Kidney tubule cell (primary cell): Measurements from ENCODE around the gene CORO6.

ENCODE experiments used
- DNase-seq: peaks from one replicate; pipeline ENCODE4 v3.0.0-alpha.2; 2018; ENCODE audit warnings: low spot score

Gene CORO6

GRCh38 chr17:29590411-29591145 lies 32.1 kb downstream of the CORO6 start:
- DNase-seq: peak; percentile 44

DNA sequence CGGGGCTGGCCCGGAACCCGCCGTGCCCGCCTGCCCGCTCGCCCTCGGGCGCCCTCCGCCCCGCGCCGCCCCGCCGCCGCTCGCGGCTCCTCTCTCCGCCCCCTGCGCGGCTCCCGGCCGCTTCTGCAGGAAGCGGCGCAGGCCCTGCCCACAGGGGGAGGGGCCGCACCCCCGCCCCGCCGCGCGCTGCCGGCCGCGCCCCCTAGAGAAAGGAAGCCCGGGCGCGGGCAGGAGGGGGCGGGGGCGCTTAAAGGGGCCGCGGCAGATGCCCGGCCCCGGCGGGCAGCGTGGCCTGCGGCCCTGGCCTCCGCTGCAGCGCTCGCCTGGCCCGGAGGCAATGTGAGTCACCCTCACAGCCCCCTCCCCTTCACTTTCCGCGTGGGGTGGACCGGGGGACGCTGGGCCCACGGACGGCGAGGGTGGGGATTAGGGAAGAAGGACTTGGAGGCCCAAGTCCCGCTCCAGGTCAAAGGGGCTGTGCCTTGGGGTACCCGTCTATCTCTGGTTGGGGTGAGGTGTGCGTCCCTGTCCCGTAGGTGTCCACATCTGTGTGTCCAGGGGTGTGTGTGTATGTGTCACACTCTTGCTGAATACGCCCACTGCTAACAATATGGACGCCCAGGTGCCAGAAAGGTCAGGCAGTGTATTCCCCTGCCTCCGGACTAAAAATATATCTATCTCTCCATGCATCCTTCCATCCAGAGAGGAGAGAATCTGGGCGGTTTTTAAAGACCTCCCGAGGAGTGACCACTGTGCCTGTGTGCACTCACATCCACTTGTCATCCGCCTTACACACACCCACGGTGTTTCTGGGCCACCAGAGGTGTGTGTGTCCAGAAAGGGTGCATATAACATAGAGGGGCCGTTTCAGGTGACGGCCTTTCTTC lies 32.9 kb downstream of the CORO6 start, which contains the start of gene GIT1:
Gene GIT1 (minus strand): TSS at position 125 of the 887 bp plus-strand sequence. CDS start 270 bp downstream, outside the sequence.
- DNase-seq: peak; percentile 90

GRCh38 chr17:29588562-29589411 lies 33.9 kb downstream of the CORO6 start:
- DNase-seq: peak; percentile 49

DNA sequence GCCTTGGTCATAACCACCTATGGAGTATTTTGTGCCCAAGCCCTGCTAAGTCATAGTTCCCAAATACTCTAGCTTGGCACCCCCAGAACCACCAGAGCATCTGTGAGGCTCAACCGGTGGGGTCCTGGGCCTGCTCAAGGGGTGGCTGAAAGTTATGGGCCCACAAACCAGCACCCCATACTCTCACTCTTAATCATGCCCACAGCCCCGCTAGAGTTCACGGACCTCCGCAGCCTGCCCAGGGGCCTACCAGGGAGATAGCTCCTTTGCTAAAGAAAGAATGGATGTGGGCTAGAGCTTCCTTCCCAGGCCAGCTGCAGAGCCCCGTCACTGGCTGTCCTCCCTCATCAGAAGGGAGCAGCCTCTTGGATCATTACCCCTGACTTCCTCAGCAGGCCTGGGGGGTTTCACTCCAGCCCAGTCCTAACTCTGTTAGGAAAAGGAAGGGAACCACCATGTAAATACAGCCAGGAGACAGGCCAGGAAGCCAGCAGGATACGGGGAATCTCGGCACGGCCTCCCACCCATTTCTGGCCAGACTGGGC lies 34.6 kb downstream of the CORO6 start:
- peak; percentile 30 for DNase-seq

DNA sequence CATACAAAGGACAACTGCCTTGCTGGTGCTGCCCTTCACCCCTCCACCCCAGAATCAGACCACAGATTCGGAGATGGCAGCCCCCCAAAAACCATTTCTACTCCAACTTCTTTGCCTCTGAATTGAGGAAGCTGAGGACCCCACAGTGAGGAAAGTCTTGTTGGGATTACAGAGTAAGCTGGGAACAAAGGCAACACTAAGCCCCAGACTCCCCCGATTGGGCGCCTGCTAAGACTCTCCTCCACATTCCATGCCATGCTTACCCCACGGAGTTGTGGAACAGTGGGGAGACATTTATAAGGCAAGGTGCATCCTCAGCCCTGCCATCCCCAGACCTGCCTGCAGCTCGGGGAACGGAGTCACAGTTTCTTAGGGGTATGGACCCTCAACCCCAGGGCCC lies 35.1 kb downstream of the CORO6 start:
- no peak for DNase-seq

- peak; percentile 34 for DNase-seq
Observed at GRCh38 chr17:29586676-29587469, 35.8 kb downstream of the CORO6 start.

DNA sequence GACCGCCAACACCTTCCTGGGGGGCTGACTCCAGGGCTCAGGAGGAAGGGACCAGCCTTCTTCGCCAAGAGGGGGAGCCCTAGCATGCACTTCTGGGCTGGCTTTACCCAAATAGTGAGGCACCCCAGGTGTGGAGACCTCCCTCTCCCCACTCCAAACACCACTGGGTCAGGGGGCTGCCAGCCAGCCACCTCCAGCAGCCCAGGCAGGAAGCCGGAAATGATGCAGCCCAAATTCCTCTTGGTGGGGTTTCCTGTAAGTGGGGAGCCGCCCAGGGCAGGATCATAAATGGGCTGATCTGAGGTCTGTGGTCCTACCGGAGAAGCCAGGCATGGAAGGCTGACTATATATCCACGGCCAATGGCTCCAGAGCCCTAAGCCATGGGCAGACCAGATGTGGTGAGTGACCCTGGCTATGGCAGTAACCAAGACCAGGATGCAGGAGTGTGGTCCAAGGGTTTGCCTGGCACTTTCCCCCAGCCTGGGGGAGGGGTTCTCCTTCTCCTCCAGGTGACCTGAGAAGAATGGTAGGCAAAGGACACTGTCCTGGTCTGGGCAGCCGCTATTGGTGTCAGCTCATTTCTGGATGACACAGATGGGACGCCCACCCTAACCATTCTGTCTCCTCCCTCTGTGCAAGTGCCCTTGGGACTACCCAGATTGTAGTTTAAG lies 37.5 kb downstream of the CORO6 start:
- no peak for DNase-seq

DNA sequence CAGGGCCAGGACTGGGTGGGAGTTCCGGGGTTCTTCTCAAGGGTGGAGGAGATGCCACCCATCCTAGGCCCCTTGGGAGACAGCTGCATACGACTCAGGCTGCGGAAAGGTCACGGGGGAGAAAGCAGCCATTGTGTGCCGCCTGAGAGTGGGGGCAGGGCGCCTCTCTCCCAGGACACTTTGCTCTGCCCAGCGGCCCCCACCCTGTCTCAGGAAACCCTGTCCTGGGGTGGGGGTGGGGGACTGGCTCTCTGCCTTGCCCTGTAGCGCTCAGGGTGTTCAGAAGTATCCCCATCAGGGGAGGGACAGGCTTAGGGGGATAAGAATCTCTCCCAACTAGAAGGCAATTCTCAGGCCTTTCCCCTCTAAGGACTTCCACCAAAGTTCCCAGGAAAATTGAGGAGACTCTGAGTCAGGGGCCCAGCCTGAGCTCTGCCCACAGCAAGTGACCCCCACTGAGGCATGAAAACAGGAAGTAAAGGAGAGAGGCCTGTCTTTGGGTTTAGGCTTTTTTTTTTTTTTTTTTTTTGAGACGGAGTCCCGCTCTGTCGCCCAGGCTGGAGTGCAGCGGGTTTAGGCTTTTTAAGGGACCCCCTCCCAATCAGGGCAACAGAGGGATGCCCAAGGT lies 38.1 kb downstream of the CORO6 start:
- DNase-seq: no peak

- DNase-seq: no peak
Observed at GRCh38 chr17:29583324-29584248, 39.1 kb downstream of the CORO6 start.

DNA sequence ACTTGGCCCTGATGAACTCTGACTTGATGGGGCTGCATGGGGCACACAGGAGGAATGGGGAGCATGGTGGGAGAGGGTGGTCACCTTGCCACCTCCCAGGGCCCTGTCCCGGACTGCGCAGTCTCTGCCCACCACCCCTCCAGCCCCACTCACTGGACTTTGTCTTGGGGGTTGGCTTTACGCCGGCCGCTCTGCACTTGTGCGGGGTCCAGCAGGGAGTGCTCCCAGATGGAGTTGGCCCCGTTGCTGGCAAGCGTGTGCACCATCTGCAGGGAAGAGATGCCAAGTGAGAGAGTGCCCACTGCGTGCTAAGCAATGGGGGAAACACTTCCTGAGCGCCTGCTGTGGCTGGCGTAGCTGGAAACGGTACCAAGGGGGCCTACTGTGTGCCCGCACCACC lies 39.9 kb downstream of the CORO6 start:
- DNase-seq: no peak

DNA sequence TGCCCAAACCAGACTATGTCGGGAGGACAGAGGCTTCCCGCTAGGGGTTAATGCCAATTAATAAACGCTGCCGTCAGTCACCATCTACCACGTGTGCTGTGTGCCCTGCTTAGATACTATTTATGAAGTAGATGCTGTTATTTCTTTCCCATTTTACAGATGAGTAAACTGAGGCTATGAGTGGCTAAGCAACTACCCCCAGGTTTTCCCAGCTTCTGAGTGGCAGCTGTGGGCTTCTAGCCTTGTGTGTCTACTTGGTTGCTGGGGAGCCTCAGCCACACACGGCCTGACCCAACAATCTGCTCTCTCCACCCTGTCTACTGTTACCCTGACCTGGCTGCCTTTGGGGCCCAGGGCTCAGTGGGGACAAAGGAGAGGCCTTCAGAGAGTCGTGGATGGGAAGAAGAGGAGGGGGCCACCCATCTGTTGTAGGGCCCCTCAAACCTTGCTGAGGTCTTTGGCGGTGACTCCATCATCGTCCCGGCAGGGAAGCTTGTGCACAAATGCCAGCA lies 40.4 kb downstream of the CORO6 start:
- DNase-seq: no peak

DNA sequence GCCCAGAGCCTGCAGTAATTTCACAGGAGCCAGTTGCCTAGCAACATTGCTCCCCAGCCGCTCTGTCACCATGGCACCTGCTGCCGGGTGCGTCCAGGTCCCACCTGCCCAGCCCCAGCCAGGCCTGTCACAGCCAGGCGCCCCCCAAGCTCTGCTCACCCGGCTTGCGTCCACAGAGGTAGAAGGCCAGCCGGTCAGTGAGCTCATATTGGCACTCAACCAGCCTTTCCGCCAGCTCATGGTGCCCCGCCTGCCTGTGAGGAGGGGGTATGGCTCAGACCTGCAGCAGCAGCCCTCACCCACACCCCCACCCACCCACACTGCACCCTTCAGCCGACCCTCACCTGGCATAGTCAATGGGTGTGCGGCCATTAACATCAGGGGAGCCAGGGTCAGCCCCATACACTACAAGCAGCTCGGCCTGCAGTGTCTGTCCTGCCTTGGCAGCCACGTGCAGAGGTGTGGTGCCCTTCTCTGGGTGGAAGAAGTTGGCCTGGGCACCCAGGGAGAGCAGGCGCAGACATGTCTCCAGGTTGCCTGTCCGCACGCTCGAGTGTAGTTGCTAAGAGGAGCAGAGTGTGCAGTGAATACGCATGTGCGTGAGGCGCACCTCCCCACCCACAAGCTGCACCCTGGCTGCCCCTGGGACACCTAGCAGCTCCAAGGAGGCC lies 41.0 kb downstream of the CORO6 start:
- no peak for DNase-seq

DNA sequence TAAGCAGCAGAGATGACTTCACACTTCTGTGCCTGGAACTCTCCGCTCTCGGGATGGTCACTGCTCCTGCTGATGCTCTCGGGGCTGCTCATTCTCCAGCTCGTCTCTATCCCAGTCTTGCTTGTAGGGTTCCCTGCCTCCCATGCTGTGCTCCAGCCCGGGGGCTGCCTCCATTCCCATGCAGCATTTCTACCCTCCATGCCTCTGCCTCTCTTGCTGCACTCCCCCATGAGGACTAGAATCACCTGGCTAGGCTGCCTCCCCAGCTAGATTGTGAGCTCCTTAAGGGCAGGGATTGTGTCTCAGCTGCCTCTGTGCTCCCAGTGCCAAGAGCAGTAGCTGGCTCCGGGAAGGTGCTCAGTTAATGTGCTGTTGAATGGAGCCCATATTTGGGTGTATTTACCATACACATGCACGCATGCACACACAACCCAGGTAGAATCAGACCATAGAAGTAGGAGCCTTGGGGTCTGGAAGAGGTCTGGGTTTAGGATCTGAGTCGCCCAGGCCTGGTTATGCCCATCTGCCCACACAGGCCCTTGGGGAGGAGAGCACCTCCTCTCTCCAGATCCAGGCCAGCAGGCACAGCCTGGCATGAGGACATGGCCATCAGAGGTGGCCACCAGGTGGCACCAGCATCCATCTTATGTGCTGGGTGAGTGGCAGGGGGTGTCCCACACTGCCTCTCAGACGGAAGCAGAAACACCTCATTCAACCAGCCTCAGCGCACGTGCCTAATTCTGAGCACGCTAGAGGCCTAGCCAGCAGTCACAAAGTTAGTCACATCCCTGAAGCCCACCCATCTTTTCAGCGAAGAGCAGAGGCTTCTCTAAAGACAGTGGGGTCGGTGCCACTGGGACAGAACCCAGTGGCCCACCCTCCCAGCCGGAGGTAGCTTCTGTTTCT lies 42.6 kb downstream of the CORO6 start:
- DNase-seq: peak; percentile 87

- DNase-seq: no peak
Observed at GRCh38 chr17:29578626-29579485, 43.9 kb downstream of the CORO6 start.

DNA sequence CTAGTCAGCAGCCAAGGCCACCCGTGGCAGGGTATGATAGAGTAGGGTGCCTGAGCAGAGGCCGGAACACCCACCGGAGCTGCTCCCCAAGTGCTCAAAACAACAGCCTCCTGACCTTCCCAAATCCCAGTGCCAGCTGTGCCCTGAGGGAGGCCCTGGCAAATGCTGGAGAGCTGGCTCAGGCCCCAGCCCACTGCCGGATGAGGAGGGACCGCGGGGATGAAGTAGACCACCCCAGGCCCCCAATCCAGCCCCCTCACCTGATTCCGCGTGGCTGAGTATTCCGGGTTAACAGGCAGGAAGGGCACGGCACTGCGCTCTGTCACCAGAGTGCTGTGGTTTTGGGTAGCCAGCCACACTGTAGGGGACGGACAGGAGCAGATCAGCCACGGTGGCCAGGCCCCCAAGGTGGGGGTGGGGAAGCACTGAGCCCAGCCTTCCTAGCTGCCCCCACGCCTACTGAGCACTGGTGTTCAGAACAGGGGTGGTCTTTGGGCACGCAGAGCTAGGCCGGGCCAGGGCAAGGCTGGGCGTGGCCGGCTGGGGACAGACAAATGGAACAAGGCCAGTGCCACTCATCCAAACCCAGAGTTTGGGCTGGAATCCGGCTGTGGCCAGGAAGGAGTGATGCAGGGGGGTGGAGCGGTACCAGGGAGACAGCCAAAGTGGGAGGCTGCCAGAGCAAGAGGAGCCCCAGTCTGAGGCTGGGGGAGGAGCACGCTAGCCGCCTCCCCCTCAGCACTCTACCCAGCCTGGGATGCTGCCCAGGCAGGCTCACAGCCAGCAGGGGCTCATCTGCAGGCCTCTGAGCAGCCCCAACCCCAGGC lies 45.1 kb downstream of the CORO6 start:
- no peak for DNase-seq
